Measurements from ENCODE around the gene CDH4.

DNA sequence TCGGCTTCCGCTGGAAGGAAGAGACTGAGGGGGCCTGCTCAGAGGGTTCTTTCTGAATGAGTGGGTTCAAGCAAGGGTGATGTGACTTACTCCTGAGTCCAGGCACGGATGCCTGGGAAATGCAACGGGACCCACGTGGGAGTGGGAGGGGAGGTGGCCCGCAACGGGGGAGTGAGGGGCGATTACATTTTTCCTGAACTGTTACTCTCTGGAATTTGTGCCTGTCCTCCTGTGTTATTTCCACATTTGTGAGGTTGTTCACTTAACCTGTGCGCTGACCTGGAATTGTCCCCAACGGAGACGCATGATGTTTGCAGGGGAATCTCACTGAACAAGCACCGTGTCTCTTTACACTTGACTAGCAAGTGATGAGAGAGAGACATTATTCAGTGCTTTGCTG, 209.4 kb downstream of the CDH4 start:
- TF ChIP-seq ZNF571 (tag by site-specific recombination; IDR thresholded peaks at IDR 0.05), result no peak
- TF ChIP-seq ZNF140 (tag by site-specific recombination; IDR thresholded peaks at IDR 0.05), result no peak
- no peak for TF ChIP-seq ZNF529 (tag by site-specific recombination; IDR thresholded peaks at IDR 0.05; ENCODE audit: insufficient replicate concordance)
